ENCODE data around the gene SLC35F1. TPM values are rescaled to one million over a fixed set of nuclear protein-coding genes. Genes with fewer than 3 reads are reported as not detected.

Gene SLC35F1
- total and polyA plus RNA-seq, 2 experiments from 2014 or later, result 0.04 to 0.43 TPM

Other genes starting within 250 kb of the SLC35F1 start
- 29.9 and 30.2 TPM in 2 replicates for gene NUS1, start 231.8 kb upstream of the SLC35F1 start, total RNA-seq
- 13.6 and 16.6 TPM in 2 replicates for gene NUS1, start 231.8 kb upstream of the SLC35F1 start, polyA plus RNA-seq

All from hepatocyte (in vitro differentiated cells).